Measurements from ENCODE around the gene INSYN2A. TPM values are rescaled to one million over a fixed set of nuclear protein-coding genes. Genes with fewer than 3 reads are reported as not detected.

The INSYN2A gene
- total and polyA plus RNA-seq, 9 of the 15 experiments (the other 6 are each of a cell fraction or from before 2014, with no cell fraction given) = not detected

DNA sequence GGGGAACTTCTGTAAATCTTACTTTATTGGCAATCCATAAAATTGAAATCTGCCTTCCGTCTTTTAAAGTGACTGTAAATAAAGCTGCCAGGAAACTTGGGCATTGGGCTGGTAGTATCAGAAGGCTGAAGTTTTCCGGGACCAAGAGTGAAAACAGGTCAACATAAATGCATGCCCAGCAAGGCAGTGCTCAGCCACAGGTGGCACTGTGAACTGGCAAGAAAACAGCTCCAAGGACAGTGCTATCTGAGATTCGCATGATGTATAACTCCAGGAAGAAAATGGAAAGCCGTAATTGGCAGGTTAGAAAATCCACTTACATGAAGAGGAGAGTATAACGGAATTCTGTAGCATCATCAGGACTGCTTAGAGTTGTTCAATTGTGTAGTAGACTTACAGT is 1.9 kb upstream of the INSYN2A start (continued):
- TF ChIP-seq, protein P1, sequence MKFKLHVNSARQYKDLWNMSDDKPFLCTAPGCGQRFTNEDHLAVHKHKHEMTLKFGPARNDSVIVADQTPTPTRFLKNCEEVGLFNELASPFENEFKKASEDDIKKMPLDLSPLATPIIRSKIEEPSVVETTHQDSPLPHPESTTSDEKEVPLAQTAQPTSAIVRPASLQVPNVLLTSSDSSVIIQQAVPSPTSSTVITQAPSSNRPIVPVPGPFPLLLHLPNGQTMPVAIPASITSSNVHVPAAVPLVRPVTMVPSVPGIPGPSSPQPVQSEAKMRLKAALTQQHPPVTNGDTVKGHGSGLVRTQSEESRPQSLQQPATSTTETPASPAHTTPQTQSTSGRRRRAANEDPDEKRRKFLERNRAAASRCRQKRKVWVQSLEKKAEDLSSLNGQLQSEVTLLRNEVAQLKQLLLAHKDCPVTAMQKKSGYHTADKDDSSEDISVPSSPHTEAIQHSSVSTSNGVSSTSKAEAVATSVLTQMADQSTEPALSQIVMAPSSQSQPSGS (CRISPR knock-in tag; IDR thresholded peaks at IDR 0.05) = no peak
- TF ChIP-seq RB1 (IDR thresholded peaks at IDR 0.05; ENCODE audit: low read depth) (no peak), ZNF212 (CRISPR knock-in tag; IDR thresholded peaks at IDR 0.05) (no peak)

DNA sequence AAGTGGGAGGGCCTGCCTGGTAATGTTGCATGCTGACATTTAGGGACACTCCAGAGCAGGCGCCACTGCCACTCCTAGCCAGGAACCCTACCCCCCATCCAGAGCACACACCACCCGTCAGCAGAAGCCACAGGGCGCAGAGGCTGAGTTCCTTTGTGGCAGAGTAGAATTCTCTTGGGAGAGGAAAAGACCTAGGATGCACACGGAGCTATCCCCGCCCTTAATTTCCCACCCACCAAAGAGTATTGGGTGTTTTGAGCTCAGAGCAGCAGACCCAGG is 702 bp upstream of the INSYN2A start:
- POLR2A ChIA-PET = no interaction called here
- H3K27ac ChIP-seq (ENCODE audit: extremely low read depth, low read depth, low read length) = no peak overlapping the region
- no peak overlapping the region for H2AFZ ChIP-seq (ENCODE audit: low read depth, low read length)
- H4K20me1 ChIP-seq (replicated peaks; ENCODE audit: control insufficient read depth, insufficient read depth, low read length) = no peaks in the 10 kb centered on the region
- no peaks in the 10 kb centered on the region for H3K36me3 ChIP-seq (ENCODE audit: control insufficient read depth, insufficient read depth, low read length)
- no peaks in the 10 kb centered on the region for H3K9me3 ChIP-seq (replicated peaks; ENCODE audit: control insufficient read depth, insufficient read depth, low read depth, low read length)
- intact Hi-C loops (cut with micrococcal nuclease) (no loop called here), in situ Hi-C loops (cut with MboI) (no loop called here)
- DNase-seq (ENCODE audit: extremely low read depth in 1 of 4, low spot score in 3 of 4) (no peak), ATAC-seq (no peak), FAIRE-seq (no peak)
- no peaks in the 10 kb centered on the region for H3K79me2 ChIP-seq (ENCODE audit: control insufficient read depth, insufficient read depth, low read length)
- BruUV-seq (replicated peaks) = no TSS peak
- no peaks in the 10 kb centered on the region for H3K9me1 ChIP-seq (ENCODE audit: control insufficient read depth, insufficient read depth, low read length)
- H3K4me2 ChIP-seq (ENCODE audit: insufficient read depth, low read length) = no peak overlapping the region
- CTCF ChIA-PET (ENCODE audit: low intra/inter-chr PET ratio) = no interaction called here
- H3K4me1 ChIP-seq (replicated peaks in 1 of 2; ENCODE audit: control insufficient read depth in 2 of 2, insufficient read depth in 2 of 2, low read length in 2 of 2) = no peaks in the 10 kb centered on the region
- WGBS (ENCODE audit: insufficient coverage, low coverage, missing lambda C conversion rate) = 0% methylated on average over 4 of the region's 5 CpGs
- H3K27me3 ChIP-seq (ENCODE audit: control insufficient read depth in 2 of 2, insufficient read depth in 2 of 2, low read length in 2 of 2) = no peaks in the 10 kb centered on the region
- H3K4me3 ChIP-seq = no peak overlapping the region
- no peak overlapping the region for H3K9ac ChIP-seq (ENCODE audit: insufficient read depth in 1 of 2, low read depth in 2 of 2, low read length in 2 of 2)
- TF ChIP-seq RNF2 (IDR thresholded peaks at IDR 0.05) (no peak), ZNF316 (IDR thresholded peaks at IDR 0.05) (no peak), ZKSCAN1 (IDR thresholded peaks at IDR 0.05; ENCODE audit: low read depth, low read length) (no peak), SAP30 (IDR thresholded peaks at IDR 0.05; ENCODE audit: borderline replicate concordance, insufficient read depth, low read depth, low read length, poor library complexity, severe bottlenecking) (no peak), ETS2 (tag; IDR thresholded peaks at IDR 0.05; ENCODE audit: borderline replicate concordance, poor library complexity, severe bottlenecking) (no peak), HDAC1 (IDR thresholded peaks at IDR 0.05) (no peak), ZNF830 (CRISPR knock-in tag; IDR thresholded peaks at IDR 0.05) (no peak), MTA2 (IDR thresholded peaks at IDR 0.05; ENCODE audit: low read depth) (no peak), MEF2D (tag; conservative IDR thresholded peaks at IDR 0.05; ENCODE audit: low read depth) (no peak), GABPB2 (CRISPR knock-in tag; conservative IDR thresholded peaks at IDR 0.05) (no peak), PTBP1 (IDR thresholded peaks at IDR 0.05; ENCODE audit: low read depth, low read length) (no peak), ZNF263 (CRISPR knock-in tag; IDR thresholded peaks at IDR 0.05; ENCODE audit: borderline replicate concordance) (no peak), ZNF232 (CRISPR knock-in tag; IDR thresholded peaks at IDR 0.05) (no peak), YY1 (IDR thresholded peaks at IDR 0.05; ENCODE audit: borderline replicate concordance in 1 of 3, control insufficient read depth in 1 of 3, extremely low read depth in 1 of 3, insufficient read depth in 3 of 3, insufficient read length in 1 of 3, insufficient replicate concordance in 2 of 3, low read depth in 1 of 3, low read length in 2 of 3) (no peak), ZBTB17 (CRISPR knock-in tag; IDR thresholded peaks at IDR 0.05) (no peak), SMAD3 (CRISPR knock-in tag; conservative IDR thresholded peaks at IDR 0.05) (no peak), IFI16 (CRISPR knock-in tag; IDR thresholded peaks at IDR 0.05) (no peak)
- TF ChIP-seq, protein P2, sequence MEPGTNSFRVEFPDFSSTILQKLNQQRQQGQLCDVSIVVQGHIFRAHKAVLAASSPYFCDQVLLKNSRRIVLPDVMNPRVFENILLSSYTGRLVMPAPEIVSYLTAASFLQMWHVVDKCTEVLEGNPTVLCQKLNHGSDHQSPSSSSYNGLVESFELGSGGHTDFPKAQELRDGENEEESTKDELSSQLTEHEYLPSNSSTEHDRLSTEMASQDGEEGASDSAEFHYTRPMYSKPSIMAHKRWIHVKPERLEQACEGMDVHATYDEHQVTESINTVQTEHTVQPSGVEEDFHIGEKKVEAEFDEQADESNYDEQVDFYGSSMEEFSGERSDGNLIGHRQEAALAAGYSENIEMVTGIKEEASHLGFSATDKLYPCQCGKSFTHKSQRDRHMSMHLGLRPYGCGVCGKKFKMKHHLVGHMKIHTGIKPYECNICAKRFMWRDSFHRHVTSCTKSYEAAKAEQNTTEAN (CRISPR knock-in tag; IDR thresholded peaks at IDR 0.05) = no peak
